ENCODE data around the gene COBL. TPM values are rescaled to one million over a fixed set of nuclear protein-coding genes. Genes with fewer than 3 reads are reported as not detected.
A peak's percentile ranks its signal among the peaks of the same experiment; 100 is the strongest.

Gene COBL
- total and polyA plus RNA-seq, 2 of the 8 experiments (the other 6 are each of a cell fraction or from before 2014, with no cell fraction given): 13.8 to 40.4 TPM

DNA sequence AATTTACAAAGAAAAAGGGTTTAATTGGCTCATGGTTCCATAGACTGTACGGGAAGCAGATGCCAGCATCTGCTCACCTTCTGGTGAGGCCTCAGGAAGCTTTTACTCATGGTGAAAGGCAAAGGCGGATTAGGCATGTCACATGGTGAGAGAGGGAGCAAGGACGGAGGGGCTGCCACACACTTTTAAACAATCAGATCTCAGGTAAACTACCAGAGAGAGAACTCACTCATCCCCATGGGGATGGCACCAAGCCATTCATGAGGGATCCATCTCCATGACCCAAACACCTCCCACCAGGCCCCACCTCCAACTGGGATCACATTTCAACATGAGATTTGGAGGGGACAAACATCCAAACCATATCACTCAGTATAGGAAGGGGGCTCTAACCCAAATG, 183.9 kb downstream of the COBL start:
- H3K14ac ChIP-seq (ENCODE audit: insufficient read length): no peak overlapping the region
- H3K4me3 ChIP-seq (ENCODE audit: extremely low read depth in 1 of 4, insufficient read depth in 2 of 4, low read depth in 3 of 4, low read length in 4 of 4): no peak overlapping the region
- peaks cover 0 to 14% (median 9%) of the 10 kb centered on the region in 4 experiments; a peak in 5 of 8 replicates for H3K36me3 ChIP-seq (ENCODE audit: control insufficient read depth in 2 of 4, insufficient read depth in 4 of 4, low read length in 3 of 4)
- WGBS, 2 experiments (ENCODE audit: extremely low coverage in 1 of 2, insufficient coverage in 1 of 2, insufficient read length in 1 of 2, insufficient replicate concordance in 2 of 2, low coverage in 1 of 2, low lambda C conversion rate in 2 of 2, missing lambda C conversion rate in 1 of 2): 95% methylated on average over 3 of the region's 3 CpGs; no CpG with 5 or more reads in 1 of the 2 experiments
- H3K18ac ChIP-seq (ENCODE audit: extremely low read depth, low read length): no peak overlapping the region
- no peaks in the 10 kb centered on the region; the same call in 1 of the 2 replicates for H3K79me1 ChIP-seq (ENCODE audit: low read depth, low read length)
- ChIA-PET CTCF (ENCODE audit: partially characterized antibody) (interaction anchor here (0.6 to 1.3 kb wide), 4 partner anchors 11 to 96 kb away, joined by 3 read pairs; no protein-coding TSS in a partner anchor), POLR2A (ENCODE audit: partially characterized antibody) (no interaction called here)
- no peak overlapping the region for H2AFZ ChIP-seq (ENCODE audit: low read length)
- no peak overlapping the region for H3K9ac ChIP-seq (replicated peaks in 1 of 4; ENCODE audit: extremely low read depth in 1 of 4, low read depth in 3 of 4, low read length in 3 of 4)
- H3K9me3 ChIP-seq (ENCODE audit: insufficient read depth in 2 of 2, low read depth in 1 of 2, low read length in 1 of 2): peaks cover 0 to 3% of the 10 kb centered on the region in 2 experiments; a peak in 2 of 4 replicates
- H3K4me2 ChIP-seq (ENCODE audit: insufficient read depth in 1 of 2, low read depth in 2 of 2, low read length in 2 of 2): no peak overlapping the region
- no peak overlapping the region for H4K8ac ChIP-seq (ENCODE audit: extremely low read depth, insufficient read depth, low read length)
- TF ChIP-seq CTBP2 (IDR thresholded peaks at IDR 0.05; ENCODE audit: borderline replicate concordance, insufficient read depth, insufficient read length, low read length): no peak
- peaks cover 0 to 1% (median 0%) of the 10 kb centered on the region in 4 experiments; a peak in 1 of 7 replicates for H3K27me3 ChIP-seq (replicated peaks in 1 of 4; ENCODE audit: control insufficient read depth in 3 of 4, extremely low read depth in 1 of 4, insufficient read depth in 3 of 4, low read length in 3 of 4)
- no peak overlapping the region for H2BK12ac ChIP-seq (ENCODE audit: low read depth, low read length)
- no peak overlapping the region for H3K4ac ChIP-seq (replicated peaks; ENCODE audit: insufficient read length, low read depth, low read length)
- H3K23ac ChIP-seq (ENCODE audit: insufficient read length): no peak overlapping the region
- no peak overlapping the region for H2AK5ac ChIP-seq (ENCODE audit: low read depth, low read length)
- H4K5ac ChIP-seq (ENCODE audit: insufficient read length, low read depth, low read length): no peak overlapping the region
- H4K91ac ChIP-seq (replicated peaks; ENCODE audit: insufficient read length, low read length): no peak overlapping the region
- H3K4me1 ChIP-seq (replicated peaks in 1 of 4; ENCODE audit: control insufficient read depth in 3 of 4, insufficient read depth in 4 of 4, low read length in 3 of 4): no peaks in the 10 kb centered on the region
- H3K79me2 ChIP-seq (ENCODE audit: control insufficient read depth in 1 of 2, insufficient read depth in 2 of 2, low read length in 2 of 2): no peaks in the 10 kb centered on the region
- peak in 1 of 2 experiments; percentile 16 for DNase-seq (ENCODE audit: low read depth in 1 of 2, low spot score in 2 of 2)
- H3K27ac ChIP-seq (ENCODE audit: low read depth, low read length): no peak overlapping the region
- no peak overlapping the region for H2BK20ac ChIP-seq (ENCODE audit: low read length)
- H3K56ac ChIP-seq (replicated peaks; ENCODE audit: insufficient read length, low read depth, low read length): no peak overlapping the region
- peaks cover 2% of the 10 kb centered on the region; the same call in 1 of the 2 replicates for H3K23me2 ChIP-seq (ENCODE audit: low read depth, low read length)
- FAIRE-seq: no peak
- H2BK15ac ChIP-seq (ENCODE audit: low read length): no peak overlapping the region
- H4K20me1 ChIP-seq (replicated peaks in 1 of 2; ENCODE audit: control insufficient read depth in 1 of 2, insufficient read depth in 2 of 2, low read length in 2 of 2): peaks cover 0 to 2% of the 10 kb centered on the region in 2 experiments
- H2BK120ac ChIP-seq (replicated peaks; ENCODE audit: low read depth, low read length): no peak overlapping the region
- H2BK5ac ChIP-seq (ENCODE audit: low read depth, low read length): no peak overlapping the region
